HG02678 (cell line): ENCODE measurements around the gene ZW10.

Source experiments
- ATAC-seq: cut with Tn5 transposase; IDR thresholded peaks from one replicate; pipeline ENCODE4 v1.9.1; 2021; ENCODE audit warnings: mild to moderate bottlenecking, moderate library complexity; ENCODE audit not compliant: unreplicated experiment

ZW10 gene

GRCh38 chr11:113698515-113698914, 75.0 kb downstream of the ZW10 start:
- ATAC-seq, result no peak

DNA sequence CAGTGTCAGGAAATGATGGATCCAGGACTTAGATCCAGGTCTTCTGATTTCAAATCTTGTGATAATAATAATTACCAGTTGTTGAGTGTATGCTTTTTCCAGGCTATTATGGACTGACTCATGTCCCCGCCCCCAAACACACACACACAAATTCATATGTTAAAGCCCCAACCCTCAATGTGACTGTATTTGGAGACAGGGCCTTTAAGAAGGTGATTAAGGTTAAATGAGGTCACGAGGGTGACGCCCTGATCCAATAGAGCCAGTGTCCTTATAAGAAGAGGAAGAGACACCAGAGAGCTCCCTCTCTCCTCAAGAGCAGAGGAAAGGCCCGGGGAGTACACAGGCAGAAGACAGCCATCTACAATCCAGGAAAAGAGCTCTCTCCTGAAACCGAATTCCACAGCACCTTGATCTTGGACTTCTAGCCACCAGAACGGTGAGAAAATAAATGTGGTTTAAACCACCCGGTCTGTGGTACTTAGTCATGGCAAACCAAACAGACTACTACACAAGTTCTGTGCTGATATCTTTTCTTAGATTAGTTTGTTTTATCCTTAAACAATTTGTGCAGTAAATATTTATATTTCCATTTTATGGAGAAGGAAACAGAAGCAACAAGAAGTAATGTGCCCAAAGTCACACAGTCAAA, 75.6 kb downstream of the ZW10 start:
- ATAC-seq, result no peak

DNA sequence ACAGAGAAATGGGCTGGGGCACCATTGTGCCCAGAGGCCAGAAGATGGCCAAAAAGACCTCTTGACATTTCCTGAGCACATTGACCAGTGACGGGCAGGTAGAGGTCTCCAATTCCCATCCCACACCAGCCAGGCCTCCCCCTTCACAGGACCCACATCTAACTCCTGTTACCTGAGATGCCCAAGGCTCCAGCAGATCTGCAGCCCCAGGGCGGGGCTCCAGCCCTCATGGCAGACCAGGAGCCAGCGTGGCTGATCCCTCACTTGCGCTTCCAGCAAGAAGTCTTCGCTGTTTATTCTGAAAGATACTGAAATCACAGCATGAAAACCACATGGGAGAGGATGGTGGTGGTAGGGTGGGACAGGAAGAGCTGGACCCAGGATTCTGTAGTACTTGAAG, 76.4 kb downstream of the ZW10 start:
- no peak for ATAC-seq

GRCh38 chr11:113695207-113695606, 78.3 kb downstream of the ZW10 start:
- no peak for ATAC-seq

- no peak for ATAC-seq
These were observed 79.1 kb downstream of the ZW10 start for GRCh38 chr11:113694390-113694789.

DNA sequence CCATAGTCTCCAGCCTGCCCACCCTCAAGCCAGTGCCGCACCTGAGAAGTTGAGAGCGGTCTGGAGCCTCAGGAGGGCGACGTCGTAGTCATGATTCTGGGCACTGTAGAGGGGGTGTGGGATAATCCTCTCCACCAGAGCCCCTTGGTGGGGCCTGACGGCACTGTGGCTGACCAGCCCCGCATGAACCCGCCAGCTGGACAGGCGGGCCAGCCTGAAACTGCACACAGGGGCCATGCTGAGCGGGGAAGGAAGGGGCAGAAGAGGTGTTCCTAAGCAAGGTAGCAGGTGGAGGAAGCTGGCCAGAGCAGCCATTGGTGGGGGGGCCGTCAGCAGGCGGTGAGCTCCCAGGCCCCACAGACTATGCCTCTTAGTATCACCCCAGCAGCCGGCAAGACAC, 80.5 kb downstream of the ZW10 start:
- no peak for ATAC-seq

DNA sequence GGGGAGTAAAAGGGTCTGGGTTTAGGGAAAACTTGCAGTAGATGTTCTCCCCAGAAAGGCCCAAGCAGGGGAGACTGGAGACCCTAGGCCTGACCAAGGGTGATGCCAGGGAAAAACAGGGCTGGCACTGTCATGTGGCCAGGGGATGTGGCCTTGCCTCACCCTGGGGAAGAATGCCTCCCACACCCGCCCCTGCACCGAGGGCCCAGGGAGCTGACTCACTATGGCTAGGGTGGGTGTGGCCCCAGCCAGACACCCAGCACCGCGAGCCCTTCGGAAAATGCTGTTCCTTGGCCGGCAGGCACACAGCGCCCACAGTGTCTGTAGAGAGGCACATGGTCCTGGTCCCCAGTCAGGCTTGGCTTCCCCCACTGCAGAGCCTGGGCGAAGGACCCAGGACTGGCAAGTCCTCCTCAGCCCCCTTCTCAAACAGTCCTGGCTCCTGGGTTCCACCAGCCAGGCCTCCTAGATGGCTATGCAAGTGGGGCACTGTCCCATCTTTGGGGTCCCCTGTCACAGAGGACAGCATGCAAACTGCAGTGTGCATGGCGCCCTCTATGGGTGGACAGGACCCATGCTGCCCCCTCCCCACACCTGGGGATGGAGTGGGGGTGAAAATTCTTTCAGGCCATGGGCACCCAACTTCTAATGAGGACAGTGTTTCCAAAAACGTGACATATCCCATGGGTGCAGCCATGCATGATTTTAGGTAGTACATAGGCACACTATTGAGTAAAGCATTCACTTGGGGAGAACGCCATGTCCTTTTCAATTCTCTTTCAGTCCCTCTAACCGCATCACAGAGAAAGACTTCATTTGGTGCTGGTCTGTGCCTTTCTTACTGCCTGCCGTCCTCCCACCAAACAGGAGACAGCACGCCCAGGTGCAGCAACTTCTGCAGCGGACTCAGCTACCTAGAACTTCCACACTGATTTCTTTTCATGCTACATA, 82.6 kb downstream of the ZW10 start:
- ATAC-seq, result no peak

GRCh38 chr11:113689768-113690618, 83.5 kb downstream of the ZW10 start:
- no peak for ATAC-seq

GRCh38 chr11:113685654-113686359, 87.7 kb downstream of the ZW10 start:
- ATAC-seq, result no peak

DNA sequence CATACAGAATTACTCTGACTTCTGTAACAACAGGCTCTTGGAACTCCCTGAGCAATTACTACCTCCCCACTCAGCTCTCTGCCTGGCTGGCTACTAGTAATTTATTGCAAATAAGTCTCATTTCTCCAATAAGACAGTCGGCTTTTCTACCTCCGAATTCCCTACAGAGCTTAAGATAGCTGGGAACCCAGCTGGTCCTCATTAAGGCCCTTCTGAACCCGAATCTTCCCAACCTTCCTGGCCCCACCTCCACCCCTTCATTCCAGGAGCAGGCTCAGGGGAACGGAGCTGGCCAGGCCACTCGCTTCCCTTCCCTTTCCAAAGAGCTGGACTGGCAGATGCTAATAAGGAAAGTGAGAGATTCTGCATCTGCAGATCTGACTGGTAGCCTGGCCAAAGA, 89.0 kb downstream of the ZW10 start:
- no peak for ATAC-seq

GRCh38 chr11:113683481-113684046, 89.9 kb downstream of the ZW10 start:
- ATAC-seq, result no peak
